ENCODE measurements around the gene ST8SIA3. TPM values are rescaled to one million over a fixed set of nuclear protein-coding genes. Genes with fewer than 3 reads are reported as not detected.
"Not testable (repeated sequence)": the region's sequence is repeated elsewhere in the genome, so short reads cannot be mapped to it uniquely, and the experiment has no call there.

ST8SIA3 gene
- total and polyA plus RNA-seq, 11 donors: 0.04 TPM; not detected in 10

DNA sequence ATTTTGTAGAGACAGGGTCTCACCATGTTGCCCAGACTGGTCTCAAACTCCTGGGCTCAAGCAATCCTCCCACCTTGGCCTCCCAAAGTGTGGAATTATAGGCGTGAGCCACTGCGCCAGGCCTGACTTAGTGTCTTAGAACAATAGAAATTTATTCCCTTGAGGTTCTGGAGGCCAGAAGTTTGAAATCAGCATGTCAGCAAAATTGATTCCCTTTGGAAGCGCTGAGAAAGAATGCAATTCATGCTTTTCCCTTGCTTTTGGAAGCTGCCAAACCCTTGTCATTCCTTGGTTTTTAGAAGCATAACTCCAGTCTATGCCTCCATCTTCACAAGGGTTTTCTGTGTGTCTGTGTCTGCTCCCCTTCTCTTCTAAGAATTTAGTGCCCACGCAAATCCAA, 20.7 kb downstream of the ST8SIA3 start:
- H3K27me3 ChIP-seq: peaks cover 0 to 7% (median 0%) of the 10 kb centered on the region in 9 donors
- H3K27ac ChIP-seq: no peak overlapping the region
- H3K9me3 ChIP-seq: no peaks in the 10 kb centered on the region
- intact Hi-C loops (cut with DNase I): no loop called here
- ATAC-seq (no peak), DNase-seq (no peak)
- WGBS, 4 donors: 75 to 87% (median 81%) methylated on average over 4 of the region's 4 CpGs
- H3K4me1 ChIP-seq: no peaks in the 10 kb centered on the region
- no peaks in the 10 kb centered on the region for H3K36me3 ChIP-seq
- TF ChIP-seq, protein P1, sequence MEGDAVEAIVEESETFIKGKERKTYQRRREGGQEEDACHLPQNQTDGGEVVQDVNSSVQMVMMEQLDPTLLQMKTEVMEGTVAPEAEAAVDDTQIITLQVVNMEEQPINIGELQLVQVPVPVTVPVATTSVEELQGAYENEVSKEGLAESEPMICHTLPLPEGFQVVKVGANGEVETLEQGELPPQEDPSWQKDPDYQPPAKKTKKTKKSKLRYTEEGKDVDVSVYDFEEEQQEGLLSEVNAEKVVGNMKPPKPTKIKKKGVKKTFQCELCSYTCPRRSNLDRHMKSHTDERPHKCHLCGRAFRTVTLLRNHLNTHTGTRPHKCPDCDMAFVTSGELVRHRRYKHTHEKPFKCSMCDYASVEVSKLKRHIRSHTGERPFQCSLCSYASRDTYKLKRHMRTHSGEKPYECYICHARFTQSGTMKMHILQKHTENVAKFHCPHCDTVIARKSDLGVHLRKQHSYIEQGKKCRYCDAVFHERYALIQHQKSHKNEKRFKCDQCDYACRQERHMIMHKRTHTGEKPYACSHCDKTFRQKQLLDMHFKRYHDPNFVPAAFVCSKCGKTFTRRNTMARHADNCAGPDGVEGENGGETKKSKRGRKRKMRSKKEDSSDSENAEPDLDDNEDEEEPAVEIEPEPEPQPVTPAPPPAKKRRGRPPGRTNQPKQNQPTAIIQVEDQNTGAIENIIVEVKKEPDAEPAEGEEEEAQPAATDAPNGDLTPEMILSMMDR (IDR thresholded peaks at IDR 0.05): no peak
- no peak for TF ChIP-seq POLR2A (IDR thresholded peaks at IDR 0.05)
- no peak overlapping the region for H3K4me3 ChIP-seq

DNA sequence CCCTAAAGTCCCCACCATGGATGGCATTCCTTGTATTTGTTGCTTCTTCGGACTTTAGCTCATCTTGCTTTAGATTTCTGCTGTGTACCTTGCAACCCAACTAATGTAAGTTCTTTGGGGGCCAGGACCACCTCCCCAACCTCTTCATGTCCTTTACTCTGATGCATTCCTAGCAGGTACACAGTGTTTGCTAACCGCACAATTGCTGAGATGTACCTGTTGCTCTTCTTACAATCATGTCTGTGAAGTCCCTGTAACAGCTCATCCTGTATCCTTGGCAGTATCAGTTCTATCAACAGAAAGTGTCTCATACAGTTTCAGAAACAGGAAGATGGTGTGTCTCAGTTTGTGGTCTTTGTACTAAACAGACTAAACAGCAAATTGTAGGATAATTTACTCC, 24.1 kb downstream of the ST8SIA3 start:
- ATAC-seq: no peak

DNA sequence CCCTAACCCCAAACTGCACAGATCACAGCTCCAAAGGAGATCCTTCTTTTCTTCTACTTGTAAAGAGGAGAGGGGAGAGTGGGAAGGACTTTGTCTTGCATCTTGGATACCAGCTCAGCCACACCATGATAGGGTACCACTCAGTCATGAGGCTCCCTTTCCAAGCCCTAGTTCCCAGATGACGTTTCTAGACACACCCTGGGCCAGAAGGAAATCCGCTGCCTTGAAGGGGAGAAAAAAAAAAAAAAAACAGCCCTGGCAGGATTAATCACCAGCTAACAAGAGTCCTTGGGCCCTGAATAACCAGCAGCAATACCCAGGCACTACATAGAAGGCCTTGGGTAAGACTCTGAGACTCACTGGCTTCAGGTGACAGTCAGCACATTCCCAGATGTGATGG, 36.9 kb downstream of the ST8SIA3 start:
- no peak overlapping the region for H3K27ac ChIP-seq
- H3K4me3 ChIP-seq: no peak overlapping the region
- ATAC-seq (no peak), DNase-seq (no peak)
- intact Hi-C loops (cut with DNase I): loop anchor here in 2 of 10 donors (5.0 kb wide), 2 partner anchors 82 to 227 kb away; no protein-coding TSS in a partner anchor
- no peak for TF ChIP-seq POLR2A (IDR thresholded peaks at IDR 0.05)
- TF ChIP-seq, protein P1 (IDR thresholded peaks at IDR 0.05): no peak
- H3K27me3 ChIP-seq: no peaks in the 10 kb centered on the region
- peaks cover 0 to 4% (median 0%) of the 10 kb centered on the region in 12 donors for H3K9me3 ChIP-seq
- H3K4me1 ChIP-seq: no peaks in the 10 kb centered on the region
- 44 to 58% (median 53%) methylated on average over 2 of the region's 2 CpGs for WGBS, 4 donors
- H3K36me3 ChIP-seq: no peaks in the 10 kb centered on the region

More for the DNA sequence above, 24.1 kb downstream of the ST8SIA3 start:
- peaks cover 0 to 7% (median 0%) of the 10 kb centered on the region in 9 donors for H3K27me3 ChIP-seq
- H3K4me3 ChIP-seq: no peak overlapping the region
- 58 to 91% (median 83%) methylated on average over 2 of the region's 2 CpGs for WGBS, 4 donors
- H3K27ac ChIP-seq: no peak overlapping the region
- no peak for TF ChIP-seq POLR2A (IDR thresholded peaks at IDR 0.05)
- TF ChIP-seq, protein P1 (IDR thresholded peaks at IDR 0.05): no peak
- H3K36me3 ChIP-seq: no peaks in the 10 kb centered on the region
- intact Hi-C loops (cut with DNase I): loop anchor here in 1 of 10 donors (5.0 kb wide), 1 partner anchor 34 kb away; no protein-coding TSS in a partner anchor
- DNase-seq: no peak
- no peaks in the 10 kb centered on the region for H3K4me1 ChIP-seq
- peaks cover 0 to 3% (median 0%) of the 10 kb centered on the region in 12 donors for H3K9me3 ChIP-seq

DNA sequence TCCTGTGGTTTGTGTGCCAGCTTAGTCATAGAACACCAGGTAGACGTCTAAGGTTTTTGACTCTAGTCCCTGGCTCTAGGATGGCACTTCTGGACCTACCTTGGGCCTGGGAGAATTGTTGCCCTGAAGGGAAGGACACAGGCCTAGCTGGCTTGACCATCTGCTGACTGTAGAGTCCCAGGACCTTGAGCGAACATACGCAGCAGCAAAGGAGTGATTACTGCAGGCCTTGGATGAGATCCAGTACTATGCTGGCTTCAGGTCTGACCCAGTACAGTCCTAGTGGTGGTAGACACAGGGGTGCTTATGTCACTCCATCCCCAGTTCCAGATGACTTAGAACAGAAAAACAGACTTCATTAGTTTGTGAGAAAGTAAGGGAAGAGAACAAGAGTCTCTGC, 37.7 kb downstream of the ST8SIA3 start:
- Histone ChIP-seq H3K4me3 (no peak overlapping the region), H3K9me3 (peaks cover 0 to 12% (median 0%) of the 10 kb centered on the region in 12 donors), H3K36me3 (no peaks in the 10 kb centered on the region), H3K27ac (no peak overlapping the region), H3K4me1 (no peaks in the 10 kb centered on the region), H3K27me3 (no peaks in the 10 kb centered on the region)
- TF ChIP-seq, protein P1 (IDR thresholded peaks at IDR 0.05): no peak
- no peak for TF ChIP-seq POLR2A (IDR thresholded peaks at IDR 0.05)
- ATAC-seq: no peak
- 31 to 68% (median 39%) methylated on average over 3 of the region's 3 CpGs for WGBS, 4 donors
- no peak for DNase-seq
- intact Hi-C loops (cut with DNase I): no loop called here

DNA sequence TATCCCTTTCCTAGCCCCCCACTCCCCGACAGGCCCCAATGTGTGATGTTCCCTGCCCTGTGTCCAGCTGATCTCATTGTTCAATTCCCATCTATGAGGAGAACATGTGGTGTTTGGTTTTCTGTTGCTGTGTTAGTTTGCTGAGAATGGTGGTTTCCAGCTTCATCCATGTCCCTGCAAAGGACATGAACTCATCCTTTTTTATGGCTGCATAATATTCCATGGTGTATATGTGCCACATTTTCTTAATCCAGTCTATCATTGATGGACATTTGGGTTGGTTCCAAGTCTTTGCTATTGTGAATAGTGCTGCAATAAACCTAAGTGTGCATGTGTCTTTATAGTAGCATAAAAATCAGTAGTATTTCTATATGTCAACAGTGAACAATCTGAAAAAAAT, 42.4 kb downstream of the ST8SIA3 start:
- H3K27ac ChIP-seq; DNase-seq; H3K36me3 ChIP-seq; intact Hi-C loops (cut with DNase I); ATAC-seq; H3K4me1 ChIP-seq; H3K4me3 ChIP-seq; H3K27me3 ChIP-seq: not testable (repeated sequence)
- peaks cover 0 to 28% (median 0%) of the 10 kb centered on the region in 12 donors for H3K9me3 ChIP-seq
- 88 to 100% (median 97%) methylated on average over 1 of the region's 1 CpG for WGBS, 4 donors

DNA sequence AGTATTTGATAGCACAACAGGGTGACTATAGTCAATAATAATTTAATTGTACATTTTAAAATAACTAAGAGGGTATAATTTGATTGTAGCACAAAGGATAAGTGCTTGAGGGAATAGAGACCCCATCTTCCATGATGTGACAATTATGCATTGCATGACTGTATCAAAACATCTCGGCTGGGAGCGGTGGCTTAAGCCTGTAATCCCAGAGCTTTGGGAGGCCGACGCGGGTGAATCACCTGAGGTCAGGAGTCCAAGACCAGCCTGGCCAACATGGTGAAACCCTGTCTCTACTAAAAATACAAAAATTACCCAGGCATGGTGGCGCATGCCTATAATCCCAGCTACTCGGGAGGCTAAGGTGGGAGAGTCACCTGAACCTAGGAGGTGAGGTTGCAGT, 44.5 kb downstream of the ST8SIA3 start:
- DNase-seq; H3K27me3 ChIP-seq; H3K4me1 ChIP-seq; H3K4me3 ChIP-seq; H3K36me3 ChIP-seq; ATAC-seq; intact Hi-C loops (cut with DNase I); H3K27ac ChIP-seq: not testable (repeated sequence)
- WGBS, 4 donors: 91 to 94% (median 92%) methylated on average over 7 of the region's 7 CpGs
- peaks cover 0 to 28% (median 0%) of the 10 kb centered on the region in 12 donors for H3K9me3 ChIP-seq

Measured in heart left ventricle (tissue), 16 donors.